ENCODE data around the gene PRUNE2. TPM values are rescaled to one million over a fixed set of nuclear protein-coding genes. Genes with fewer than 3 reads are reported as not detected.
A peak's percentile ranks its signal among the peaks of the same experiment; 100 is the strongest.

The PRUNE2 gene
- total RNA-seq, 2 donors from 2014 or later, result 12.1 to 90.0 TPM

DNA sequence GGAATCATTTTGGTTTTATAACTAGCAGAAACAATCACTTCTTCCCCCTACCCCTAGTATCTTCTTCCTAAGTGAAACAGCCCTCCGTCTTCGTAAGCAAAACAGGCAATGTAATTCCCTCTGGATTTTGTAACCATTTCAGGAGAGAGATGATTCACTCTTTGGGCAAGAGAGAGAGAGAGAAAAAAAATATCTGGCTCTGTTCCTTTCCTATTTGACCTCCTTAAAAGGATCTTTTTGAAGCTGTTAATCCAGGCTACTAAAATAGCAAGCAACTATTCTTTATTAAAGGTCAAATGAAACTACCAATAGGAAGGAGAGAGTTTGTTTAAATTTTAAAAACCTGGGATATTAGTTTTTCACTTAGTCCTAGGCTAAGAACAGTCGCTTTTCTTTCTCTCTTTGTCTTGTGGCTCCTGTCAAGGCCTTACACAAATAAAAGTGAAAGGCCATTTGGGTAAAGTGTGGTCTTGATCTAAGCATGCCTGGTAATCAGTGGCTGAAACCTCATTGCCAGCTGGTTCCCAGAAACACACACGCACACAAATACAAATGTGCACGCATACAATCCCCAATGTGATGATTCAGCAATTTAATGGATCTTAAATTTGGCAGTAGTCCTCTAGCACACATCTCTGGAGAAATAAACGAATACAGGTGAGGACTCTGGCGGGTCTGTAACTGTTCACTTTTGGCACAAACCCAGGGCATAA is 70.2 kb downstream of the PRUNE2 start:
- TF ChIP-seq CTCF (IDR thresholded peaks at IDR 0.05), result no peak
- Histone ChIP-seq H3K27me3 (no peaks in the 10 kb centered on the region), H3K36me3 (no peaks in the 10 kb centered on the region), H3K4me3 (no peak overlapping the region), H3K9ac (ENCODE audit: low read depth in 2 of 2, low read length in 2 of 2) (no peak overlapping the region), H3K9me3 (no peaks in the 10 kb centered on the region), H3K4me1 (no peaks in the 10 kb centered on the region), H3K27ac (peak overlapping the region; percentile 26)
- intact Hi-C loops (cut with DNase I), result no loop called here
- no peak for DNase-seq

GRCh38 chr9:76828447-76828846 is 77.5 kb downstream of the PRUNE2 start:
- no peak for TF ChIP-seq CTCF (IDR thresholded peaks at IDR 0.05)
- Histone ChIP-seq H3K27ac (no peak overlapping the region), H3K9me3 (no peaks in the 10 kb centered on the region), H3K36me3 (no peaks in the 10 kb centered on the region), H3K4me3 (no peak overlapping the region), H3K9ac (ENCODE audit: low read depth in 2 of 2, low read length in 2 of 2) (no peak overlapping the region), H3K27me3 (no peaks in the 10 kb centered on the region), H3K4me1 (no peaks in the 10 kb centered on the region)
- no peak for DNase-seq
- intact Hi-C loops (cut with DNase I), result no loop called here

DNA sequence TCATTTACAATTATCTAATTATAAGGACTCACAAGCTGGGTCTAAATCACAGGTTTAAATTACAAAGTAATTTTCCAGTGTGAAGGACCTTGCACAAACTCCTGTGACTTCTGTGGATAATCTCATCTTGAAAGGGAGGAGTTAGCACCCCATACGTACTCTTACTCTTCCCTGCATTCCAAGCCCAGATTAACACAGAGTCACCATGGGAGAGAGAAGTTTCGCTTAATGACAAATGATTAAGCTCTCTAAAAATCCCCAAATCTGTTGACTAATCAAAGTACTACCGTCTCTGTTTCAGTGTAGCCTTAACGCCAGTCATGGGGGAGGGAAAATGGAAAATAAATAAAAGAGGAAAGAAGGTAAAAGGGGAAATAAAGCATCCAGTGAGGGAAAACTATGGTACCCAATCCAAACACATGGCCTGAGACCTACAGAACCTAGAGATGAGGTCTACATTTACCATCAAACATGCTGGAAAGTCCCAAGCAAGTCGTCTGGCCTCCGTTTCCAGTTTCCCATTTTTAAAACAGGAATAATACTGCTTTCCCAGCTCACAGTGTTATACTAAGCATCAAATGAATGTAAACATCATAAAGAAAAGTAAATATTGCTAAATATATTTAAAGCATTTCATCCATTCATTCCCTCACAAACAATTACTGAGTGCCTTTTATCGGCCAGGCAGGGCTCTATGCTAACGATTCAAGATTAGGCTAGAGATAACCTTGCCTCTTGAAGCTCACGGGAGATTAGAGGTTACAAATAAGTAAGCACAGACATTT is 78.4 kb downstream of the PRUNE2 start:
- no peak overlapping the region for H3K4me3 ChIP-seq
- DNase-seq, result no peak
- H3K9me3 ChIP-seq, result no peaks in the 10 kb centered on the region
- intact Hi-C loops (cut with DNase I), result no loop called here
- TF ChIP-seq CTCF (IDR thresholded peaks at IDR 0.05), result no peak
- H3K9ac ChIP-seq (ENCODE audit: low read depth in 2 of 2, low read length in 2 of 2), result no peak overlapping the region
- no peak overlapping the region for H3K27ac ChIP-seq
- no peaks in the 10 kb centered on the region for H3K4me1 ChIP-seq
- H3K36me3 ChIP-seq, result no peaks in the 10 kb centered on the region
- H3K27me3 ChIP-seq, result no peaks in the 10 kb centered on the region

GRCh38 chr9:76820431-76820830 is 85.5 kb downstream of the PRUNE2 start:
- H3K27ac ChIP-seq, result no peak overlapping the region
- H3K4me1 ChIP-seq, result no peaks in the 10 kb centered on the region
- H3K9me3 ChIP-seq, result no peaks in the 10 kb centered on the region
- no peak for DNase-seq
- H3K4me3 ChIP-seq, result no peak overlapping the region
- TF ChIP-seq CTCF (IDR thresholded peaks at IDR 0.05), result no peak
- no peaks in the 10 kb centered on the region for H3K36me3 ChIP-seq
- intact Hi-C loops (cut with DNase I), result no loop called here
- no peak overlapping the region for H3K9ac ChIP-seq (ENCODE audit: low read depth in 2 of 2, low read length in 2 of 2)
- no peaks in the 10 kb centered on the region for H3K27me3 ChIP-seq

GRCh38 chr9:76818271-76818670 is 87.6 kb downstream of the PRUNE2 start:
- no peak overlapping the region for H3K4me3 ChIP-seq
- H3K9me3 ChIP-seq, result no peaks in the 10 kb centered on the region
- no peak overlapping the region for H3K9ac ChIP-seq (ENCODE audit: low read depth in 2 of 2, low read length in 2 of 2)
- intact Hi-C loops (cut with DNase I), result no loop called here
- peak overlapping the region; percentile 30 for H3K27ac ChIP-seq
- H3K27me3 ChIP-seq, result no peaks in the 10 kb centered on the region
- no peaks in the 10 kb centered on the region for H3K36me3 ChIP-seq
- no peaks in the 10 kb centered on the region for H3K4me1 ChIP-seq
- DNase-seq, result peak; percentile 60
- no peak for TF ChIP-seq CTCF (IDR thresholded peaks at IDR 0.05)
